Measurements from ENCODE around the gene RAET1E.
"Not testable (repeated sequence)": the region's sequence is repeated elsewhere in the genome, so short reads cannot be mapped to it uniquely, and the experiment has no call there.

The RAET1E gene

DNA sequence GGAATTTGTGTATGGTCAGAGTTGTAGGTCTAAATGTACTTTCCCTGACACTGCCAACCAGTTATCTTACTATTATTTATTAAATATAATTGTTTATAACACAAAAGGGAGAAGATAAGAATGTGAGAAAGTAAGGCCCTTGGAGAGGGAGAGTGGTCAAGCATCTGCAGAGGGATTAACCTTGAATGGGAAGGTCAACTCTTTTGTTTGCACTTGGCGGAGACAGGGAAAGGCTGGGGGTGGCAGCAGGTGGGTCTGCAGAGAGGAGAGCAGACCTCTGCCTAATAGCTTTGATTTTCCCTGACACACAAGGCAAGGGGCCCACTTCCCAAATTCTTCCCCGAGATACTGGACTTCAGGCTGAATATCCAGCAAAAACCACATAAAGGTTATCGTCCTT, 38.0 kb downstream of the RAET1E start:
- DNase-seq = no peak

DNA sequence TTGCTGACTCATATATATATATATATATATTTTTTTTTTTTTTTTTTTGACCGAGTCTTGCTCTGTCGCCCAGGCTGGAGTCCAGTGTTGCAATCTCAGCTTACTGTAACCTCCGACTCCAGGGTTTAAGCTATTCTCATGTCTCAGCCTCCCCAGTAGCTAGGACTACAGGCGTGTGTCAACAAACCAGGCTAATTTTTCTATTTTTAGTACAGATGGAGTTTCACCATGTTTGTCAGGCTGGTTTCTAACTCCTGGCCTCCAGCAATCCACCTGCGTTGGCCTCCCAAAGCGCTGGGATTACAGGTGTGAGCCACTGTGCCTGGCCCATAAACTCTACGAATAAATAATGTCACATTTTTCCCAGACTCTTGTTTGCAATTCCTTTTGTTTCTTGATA, 38.5 kb downstream of the RAET1E start:
- no peak for DNase-seq

DNA sequence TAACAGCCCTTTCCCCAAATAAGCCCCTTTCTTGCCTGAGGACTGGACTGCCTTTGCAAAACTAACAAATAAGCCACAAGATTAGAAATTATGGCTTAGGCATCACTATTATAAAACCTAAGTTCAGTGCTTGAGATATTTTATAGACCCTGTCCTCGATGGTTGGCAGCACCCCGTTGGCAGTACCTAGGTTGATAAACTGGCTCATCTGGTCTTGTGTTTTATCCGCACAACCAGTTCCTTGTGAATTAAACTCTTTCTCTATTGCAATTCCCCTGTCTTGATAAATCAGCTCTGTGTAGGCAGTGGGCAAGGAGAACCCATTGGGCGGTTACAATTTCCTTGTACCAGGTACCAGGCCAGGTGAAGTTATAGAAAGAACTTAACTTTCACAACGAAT, 40.4 kb downstream of the RAET1E start:
- no peak for DNase-seq

DNA sequence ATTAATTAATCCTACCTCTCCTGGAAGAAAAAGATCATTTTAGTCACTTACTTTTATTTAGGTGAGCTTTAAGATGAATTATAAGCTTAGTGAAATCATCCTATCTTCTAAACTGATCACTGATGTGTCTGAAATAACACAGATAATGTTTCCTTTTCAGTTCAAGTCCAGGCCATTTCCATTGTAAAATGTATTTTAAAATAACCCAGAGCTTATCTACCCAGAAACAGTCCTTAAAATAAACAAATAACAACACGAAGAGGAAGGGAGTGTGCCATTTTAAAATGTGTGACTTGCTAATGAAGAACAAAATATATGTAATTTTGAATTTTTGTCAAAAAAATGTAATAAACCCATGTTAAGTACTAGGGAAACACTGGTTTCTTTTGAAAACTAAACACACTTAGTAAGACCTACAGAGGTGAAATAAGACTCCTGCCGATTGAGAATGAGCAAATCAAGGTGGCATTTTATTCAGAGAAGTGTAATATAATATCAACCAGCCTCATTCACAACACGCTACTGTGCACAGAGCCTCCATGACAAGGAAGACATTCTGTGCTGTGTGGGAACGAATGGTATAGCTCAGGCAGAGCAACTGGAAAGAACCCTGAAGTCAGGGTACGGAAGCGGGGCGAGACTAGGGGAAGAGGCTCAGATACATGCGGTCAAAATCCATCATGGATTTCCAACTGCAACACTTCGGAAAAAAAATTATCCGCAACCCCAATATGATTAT, 41.5 kb downstream of the RAET1E start:
- DNase-seq = no peak

DNA sequence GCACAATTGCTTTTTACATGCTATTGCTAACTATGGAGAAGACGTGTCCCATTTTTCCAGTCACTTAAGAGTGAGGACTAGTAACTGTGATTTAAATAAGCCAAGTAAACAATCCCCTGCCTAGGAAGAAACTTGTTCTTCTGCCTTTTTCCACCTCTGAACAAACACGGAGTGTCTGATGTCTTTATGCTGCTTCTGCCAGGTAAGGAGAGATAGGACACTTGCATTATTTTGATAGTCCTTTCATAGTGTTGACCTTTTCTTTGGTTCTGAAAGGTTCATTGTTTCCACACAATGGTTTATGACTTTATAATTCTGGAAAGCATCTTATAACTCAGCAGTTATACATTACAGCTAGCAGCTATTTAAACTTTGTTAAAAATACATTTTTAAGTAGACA, 42.2 kb downstream of the RAET1E start:
- no peak for DNase-seq

DNA sequence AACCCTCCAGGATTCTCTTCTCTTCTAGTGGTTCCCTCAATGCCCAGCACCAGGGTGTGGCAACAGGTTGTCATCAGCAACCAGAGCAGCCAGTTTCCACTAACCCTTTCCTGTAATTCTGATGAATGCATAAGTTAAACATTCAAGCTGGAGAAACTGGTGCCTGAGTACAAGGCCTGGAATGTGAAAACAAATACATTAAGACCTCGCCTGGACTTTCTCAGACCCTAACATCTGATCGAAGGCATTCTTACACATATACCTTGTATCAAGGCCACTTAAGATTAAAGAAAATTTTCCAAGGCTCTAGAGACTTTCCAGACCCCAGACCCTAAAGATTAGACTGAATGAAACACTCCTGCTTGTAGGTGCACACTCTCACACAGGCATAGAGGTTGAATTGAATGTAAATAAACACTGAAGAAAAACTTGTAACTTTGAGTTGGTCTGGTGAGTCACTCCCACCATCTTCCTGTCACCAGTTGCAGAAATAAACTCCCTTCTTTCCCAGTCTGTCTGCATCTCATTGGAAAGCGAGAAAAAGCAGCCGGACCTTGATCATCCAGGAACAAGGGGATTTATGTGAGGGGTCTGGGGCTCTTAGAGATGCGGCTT, 42.8 kb downstream of the RAET1E start:
- no peak for DNase-seq

DNA sequence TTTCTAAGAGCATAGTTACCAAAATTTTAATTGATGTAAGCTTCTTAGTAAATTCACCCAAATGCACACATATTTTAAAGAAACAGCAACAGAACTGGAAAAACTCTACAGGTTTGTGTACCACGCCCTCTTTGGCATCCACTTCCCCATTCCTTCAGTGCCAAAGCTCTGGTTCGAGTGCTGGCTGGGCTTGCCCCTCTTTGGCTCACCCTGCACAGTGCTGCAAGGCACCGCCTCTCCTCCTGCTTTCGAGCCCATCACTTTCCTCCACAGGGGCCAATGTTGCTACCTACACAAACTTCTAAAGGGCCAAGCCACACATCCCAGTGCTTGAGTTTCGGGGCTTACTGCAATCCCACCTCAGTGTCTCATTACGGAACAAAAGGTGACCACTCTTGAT, 43.4 kb downstream of the RAET1E start:
- no peak for DNase-seq

DNA sequence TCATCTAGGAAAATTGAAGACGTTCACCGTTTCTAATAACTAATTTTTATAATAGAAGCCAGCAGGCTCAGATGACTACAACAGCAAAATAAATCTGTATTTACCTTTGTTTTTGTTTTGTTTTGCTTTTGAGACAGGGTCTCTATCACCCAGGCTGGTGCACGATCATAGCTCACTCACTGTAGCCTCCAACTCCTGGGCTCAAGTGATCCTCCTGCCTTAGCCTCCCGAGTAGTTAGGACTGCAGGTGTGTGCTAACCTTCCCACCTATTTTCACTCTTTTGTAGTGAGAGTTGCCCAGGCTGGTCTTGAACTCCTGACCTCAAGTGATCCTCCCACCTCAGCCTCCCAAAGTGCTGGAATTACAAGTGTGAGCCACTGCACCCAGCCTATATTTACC, 43.9 kb downstream of the RAET1E start:
- DNase-seq = not testable (repeated sequence)

DNA sequence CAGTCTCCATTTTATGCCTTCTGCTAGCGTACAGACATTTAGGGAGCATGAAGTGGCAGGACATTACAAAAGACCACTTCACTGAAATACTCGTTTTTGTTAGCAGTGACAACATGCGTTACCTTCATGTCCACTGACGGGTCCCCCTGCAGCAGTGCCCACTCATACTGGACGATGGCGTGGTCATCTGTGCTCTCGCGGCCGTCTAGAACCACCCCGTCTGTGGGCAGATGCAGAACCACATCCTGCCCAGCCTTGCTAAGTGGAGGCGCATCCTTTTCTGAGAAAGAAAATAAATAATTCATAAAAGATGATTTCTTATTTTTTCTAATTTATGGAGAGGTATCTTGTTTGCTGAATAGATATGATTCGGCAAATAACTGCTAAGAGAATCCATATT, 45.0 kb downstream of the RAET1E start:
- no peak for DNase-seq

DNA sequence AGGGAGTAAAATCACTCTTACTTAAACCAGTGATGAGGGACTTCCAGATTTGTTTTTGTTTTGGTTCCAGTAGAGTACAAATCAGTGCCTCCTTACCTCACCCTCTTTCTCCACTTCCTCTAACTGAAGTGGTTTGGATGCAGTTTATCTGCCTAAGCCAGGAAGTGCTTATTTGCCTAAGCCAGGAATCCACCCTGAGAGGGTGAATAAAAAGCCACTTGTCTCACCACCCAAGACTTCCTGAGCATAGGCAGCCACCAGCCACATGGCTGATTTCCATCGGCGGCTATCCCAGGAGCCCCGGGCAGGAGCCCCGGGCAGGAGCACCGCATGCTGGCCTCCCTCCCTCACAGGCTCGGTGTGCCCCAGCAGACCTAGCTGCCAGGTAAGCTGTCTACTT, 45.7 kb downstream of the RAET1E start:
- no peak for DNase-seq

DNA sequence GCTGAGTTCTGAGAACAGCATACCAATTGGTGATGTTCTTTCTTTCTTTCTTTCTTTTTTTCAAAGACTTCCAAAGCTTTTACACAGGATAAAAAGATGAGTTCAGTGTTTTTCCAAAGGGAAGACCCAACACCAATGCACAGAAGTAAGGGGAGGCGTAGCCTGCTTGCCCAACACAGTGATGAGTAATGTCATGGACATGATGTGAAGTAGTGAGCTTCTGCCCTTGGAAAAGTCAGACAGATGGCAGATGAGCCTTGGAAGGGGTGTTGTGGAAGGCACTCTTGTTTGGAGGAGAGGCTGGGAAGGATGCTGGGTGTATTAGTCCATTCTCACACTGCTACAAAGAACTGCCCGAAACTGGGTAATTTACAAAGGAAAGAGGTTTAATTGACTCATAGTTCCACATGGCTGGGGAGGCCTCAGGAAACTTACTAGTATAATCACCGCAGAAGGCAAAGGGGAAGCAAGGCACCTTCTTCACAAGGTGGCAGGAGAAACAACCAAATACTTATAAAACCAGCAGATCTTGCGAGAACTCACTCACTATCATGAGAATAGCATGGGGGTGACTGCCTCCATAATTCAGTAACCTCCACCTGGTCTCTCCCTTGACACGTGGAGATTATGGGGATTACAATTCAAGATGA, 46.3 kb downstream of the RAET1E start:
- no peak for DNase-seq

DNA sequence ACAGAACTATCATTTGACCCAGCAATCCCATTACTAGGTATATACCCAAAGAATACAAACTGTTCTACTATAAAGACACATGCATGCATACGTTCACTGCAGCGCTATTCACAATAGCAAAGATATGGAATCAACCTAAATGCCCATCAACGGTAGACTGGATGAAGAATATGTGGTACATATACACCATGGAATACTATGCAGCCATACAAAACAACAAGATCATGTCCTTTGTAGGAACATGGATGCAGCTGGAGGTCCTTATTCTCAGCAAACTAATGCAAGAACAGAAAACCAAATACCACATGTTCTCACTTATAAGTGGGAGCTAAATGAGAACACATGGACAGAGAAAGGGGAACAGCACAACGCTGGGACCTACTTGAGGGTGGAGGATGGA, 49.6 kb downstream of the RAET1E start:
- not testable (repeated sequence) for DNase-seq
